ENCODE data around the gene AGTPBP1.

DNA sequence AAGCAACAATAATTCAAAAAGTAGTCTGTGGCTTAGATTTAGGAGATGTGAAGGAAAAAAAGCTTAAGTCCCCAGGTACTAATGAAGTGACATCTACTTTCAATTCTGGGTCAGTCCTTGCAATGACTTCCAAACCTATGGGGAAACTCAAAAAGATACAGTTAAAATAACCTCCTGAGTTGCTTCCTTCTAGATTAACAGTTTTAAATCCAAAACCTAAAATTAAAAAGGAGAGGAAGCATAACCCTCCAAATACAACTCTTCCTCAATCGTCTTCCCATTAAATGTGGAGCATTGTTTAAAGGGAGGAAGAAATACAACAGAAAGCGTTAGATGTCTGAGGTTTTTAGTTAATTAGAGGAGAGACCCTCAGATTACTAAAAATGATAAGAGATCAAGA is 75.7 kb downstream of the AGTPBP1 start:
- no peak for TF ChIP-seq CTCF (IDR thresholded peaks at IDR 0.05)
- no peak for TF ChIP-seq POLR2A (IDR thresholded peaks at IDR 0.05)
